HepG2 (cell line): Measurements from ENCODE around the gene RBM23. TPM values are rescaled to one million over a fixed set of nuclear protein-coding genes. Genes with fewer than 3 reads are reported as not detected.

Experiments
- ATAC-seq: fragments of 200-7000 bp; cut with Tn5 transposase; 3 replicates; pipeline ENCODE4 v1.9.1; 2020; ENCODE audit warnings: mild to moderate bottlenecking, moderate library complexity
- BruUV-seq: library from RNA; stranded (reverse); fragments of 400-500 nt; replicated peaks from 2 replicates; lab custom pipeline; 2021; lab: Mats Ljungman, UMichigan
- CTCF ChIA-PET: fragments of 300-600 bp; formaldehyde crosslinking; extraction: SDS; loops from one replicate; lab custom pipeline; 2021; ENCODE audit warnings: low total read pairs, inconsistent platforms, low intra/inter-chr PET ratio; lab: Yijun Ruan, JAX
- POLR2A ChIA-PET: fragments of 350-600 bp; sonication (Branson Sonifier 250); formaldehyde crosslinking; loops from one replicate; lab custom pipeline; 2020; ENCODE audit warnings: antibody characterized with exemption, inconsistent platforms; lab: Yijun Ruan, JAX
- DNase-seq: peaks from one replicate; pipeline ENCODE4 v3.0.0-alpha.2; 2015; ENCODE audit warnings: low spot score
- FAIRE-seq: peaks from 3 replicates; lab custom pipeline; 2011; peaks lifted over from hg19 to GRCh38; lab: Jason Lieb, UNC
- H2AFZ ChIP-seq: one replicate; pipeline ENCODE4 v1.6.1; 2011; ENCODE audit warnings: low read length, inconsistent platforms
- H3K27ac ChIP-seq: fragments of 300-600 bp; 3 replicates; pipeline ENCODE4 v1.8.0; 2011; ENCODE audit warnings: mixed run types, mild to moderate bottlenecking, mixed read lengths, low read length, inconsistent platforms; ENCODE audit not compliant: insufficient read depth; ENCODE audit errors: extremely low read length
- H3K27me3 ChIP-seq, 2 experiments: fragments of 200-600 bp in 1 of 2; 2 replicates in 1 of 2; 3 replicates in 1 of 2; pipeline versions ENCODE4 v1.6.0 to v1.8.0; 2011; ENCODE audit warnings: low read length in 2 of 2, mild to moderate bottlenecking in 2 of 2, moderate library complexity in 2 of 2, inconsistent platforms in 1 of 2; ENCODE audit not compliant: insufficient read depth in 2 of 2, control insufficient read depth in 1 of 2
- H3K36me3 ChIP-seq, 2 experiments: fragments of 200-600 bp in 1 of 2; replicated peaks in 1 of 2; 2 replicates in 1 of 2; 3 replicates in 1 of 2; pipeline versions ENCODE4 v1.5.1 to v1.8.0; 2011; ENCODE audit warnings: low read length in 2 of 2, inconsistent platforms in 1 of 2; ENCODE audit not compliant: insufficient read depth in 2 of 2, control insufficient read depth in 1 of 2
- H3K4me1 ChIP-seq: 2 replicates; pipeline ENCODE4 v1.5.1; 2012; ENCODE audit warnings: low read length, inconsistent platforms; ENCODE audit not compliant: insufficient read depth
- H3K4me2 ChIP-seq: 2 replicates; pipeline ENCODE4 v1.6.0; 2011; ENCODE audit warnings: low read depth, low read length, inconsistent platforms
- H3K4me3 ChIP-seq, 3 experiments: fragments of 200-600 bp in 1 of 3; sonication (generic), shearing (Covaris generic) in 1 of 3; replicated peaks in 1 of 3; 2 replicates each; pipeline ENCODE4 v1.5.1; 2011 to 2016; ENCODE audit warnings: low read length in 3 of 3, inconsistent platforms in 2 of 3, low read depth in 2 of 3, mild to moderate bottlenecking in 2 of 3, control low read depth in 1 of 3, mixed read lengths in 1 of 3; ENCODE audit not compliant: insufficient read depth in 1 of 3
- H3K79me2 ChIP-seq: one replicate; pipeline ENCODE4 v1.6.1; 2011; ENCODE audit warnings: low read length, inconsistent platforms; ENCODE audit not compliant: insufficient read depth
- H3K9ac ChIP-seq: 2 replicates; pipeline ENCODE4 v1.6.0; 2011; ENCODE audit warnings: mild to moderate bottlenecking, low read depth, low read length, inconsistent platforms; ENCODE audit not compliant: insufficient read depth
- H3K9me3 ChIP-seq: 2 replicates; pipeline ENCODE4 v1.5.1; 2012; ENCODE audit warnings: mild to moderate bottlenecking, low read length
- H4K20me1 ChIP-seq: 2 replicates; pipeline ENCODE4 v1.6.0; 2011; ENCODE audit warnings: inconsistent platforms, mild to moderate bottlenecking, low read length, moderate library complexity; ENCODE audit not compliant: insufficient read depth
- MAX ChIP-seq: IDR thresholded peaks from 2 replicates; pipeline ENCODE4 v1.6.1; 2012; ENCODE audit warnings: inconsistent platforms
- PAXIP1 ChIP-seq: sonication (generic); formaldehyde crosslinking; conservative IDR thresholded peaks from 2 replicates; pipeline ENCODE4 v1.4.0; 2020; ENCODE audit warnings: mild to moderate bottlenecking, missing genetic modification reagents, moderate library complexity
- RBFOX2 ChIP-seq: fragments of 200-400 bp; formaldehyde crosslinking; IDR thresholded peaks from 2 replicates; pipeline ENCODE4 v1.6.1; 2017; ENCODE audit warnings: low read depth, mild to moderate bottlenecking, low read length
- SNAPC5 ChIP-seq: sonication (generic); formaldehyde crosslinking; IDR thresholded peaks from 2 replicates; pipeline ENCODE4 v1.8.1; 2023; ENCODE audit warnings: mild to moderate bottlenecking, missing genetic modification reagents, borderline replicate concordance
- ZNF343 ChIP-seq: sonication (generic); formaldehyde crosslinking; IDR thresholded peaks from 2 replicates; pipeline ENCODE4 v1.4.0; 2020; ENCODE audit warnings: mild to moderate bottlenecking, missing genetic modification reagents
- ZNF556 ChIP-seq: sonication (generic); formaldehyde crosslinking; IDR thresholded peaks from 2 replicates; pipeline ENCODE4 v1.4.0; 2020; ENCODE audit warnings: mild to moderate bottlenecking, missing genetic modification reagents, borderline replicate concordance
- ZNF691 ChIP-seq: sonication (generic); formaldehyde crosslinking; IDR thresholded peaks from 2 replicates; pipeline ENCODE4 v1.4.0; 2020; ENCODE audit warnings: missing genetic modification reagents, low read depth, mild to moderate bottlenecking, borderline replicate concordance
- ZNF737 ChIP-seq: sonication (generic); formaldehyde crosslinking; IDR thresholded peaks from 2 replicates; pipeline ENCODE4 v1.5.0; 2020; ENCODE audit warnings: missing genetic modification reagents, mild to moderate bottlenecking, borderline replicate concordance
- ZXDC ChIP-seq: sonication (generic); formaldehyde crosslinking; IDR thresholded peaks from 2 replicates; pipeline ENCODE4 v1.5.0; 2020; ENCODE audit warnings: mild to moderate bottlenecking, missing genetic modification reagents
- WGBS: methylation state at CpG from one replicate; pipeline ENCODE4 v1.1.6; 2017; ENCODE audit warnings: low lambda C conversion rate; 5-methylcytosine and 5-hydroxymethylcytosine counted together
- in situ Hi-C: cut with HindIII; loops from 2 replicates; pipeline ENCODE4 v1.10.0; 2017; ENCODE audit warnings: low pct_unique_long_range_greater_than_20kb; ENCODE audit not compliant: extremely low pct_ligation_motif_present
- intact Hi-C: fragments of 100-400 bp; cut with micrococcal nuclease; formaldehyde crosslinking; loops from one replicate; pipeline ENCODE4 v1.10.0; 2022; ENCODE audit not compliant: unreplicated experiment
- polyA plus RNA-seq, 8 experiments: library from polyadenylated mRNA; depleted of rRNA in 3 of 8; stranded (reverse) in 7 of 8; unstranded in 1 of 8; fragments of >200 nt; fragmentation: Illumina TruSeq in 4 of 8; extraction: Trizol in 4 of 8; gene quantifications; 2 replicates each; pipeline versions ENCODE4 v1.2.1 to v1.2.3, GENCODE V29; 2011 to 2016; ENCODE audit warnings: low read depth in 4 of 8, missing spikeins in 1 of 8, mixed read lengths in 1 of 8; ENCODE audit not compliant: insufficient read depth in 1 of 8
- total RNA-seq, 5 experiments: library from RNA; depleted of rRNA; stranded (reverse); fragments of >200 nt; fragmentation: Illumina TruSeq; extraction: Trizol; gene quantifications; 2 replicates each; pipeline ENCODE4 v1.2.3, GENCODE V29; 2016; ENCODE audit warnings: low read depth in 1 of 5

Gene RBM23
- total and polyA plus RNA-seq, 2 of the 13 experiments (the other 11 are each of a cell fraction or from before 2014, with no cell fraction given), result 1.5 to 2.1 TPM

GRCh38 chr14:22922294-22922693 lies 3.3 kb upstream of the RBM23 start:
- H3K27ac ChIP-seq, result no peak overlapping the region
- DNase-seq, result no peak
- no peak for ATAC-seq
- BruUV-seq, result no TSS peak
- no peak overlapping the region for H3K4me2 ChIP-seq
- H2AFZ ChIP-seq, result no peak overlapping the region
- H3K4me3 ChIP-seq, result no peak overlapping the region
- CTCF ChIA-PET, result no interaction called here
- no peak for FAIRE-seq
- peaks cover 16% of the 10 kb centered on the region for H3K4me1 ChIP-seq
- H4K20me1 ChIP-seq, result no peaks in the 10 kb centered on the region
- H3K9ac ChIP-seq, result no peak overlapping the region
- WGBS, result 98% methylated on average over 2 of the region's 2 CpGs
- no peaks in the 10 kb centered on the region for H3K9me3 ChIP-seq
- TF ChIP-seq ZNF691 (CRISPR knock-in tag), result no peak
- peak; percentile 17; the same call in 1 of the 2 replicates for TF ChIP-seq RBFOX2
- peaks cover 61 to 83% of the 10 kb centered on the region in 2 experiments for H3K36me3 ChIP-seq
- peaks cover 4% of the 10 kb centered on the region for H3K79me2 ChIP-seq
- intact Hi-C loops (no loop called here), in situ Hi-C loops (no loop called here)
- POLR2A ChIA-PET, result no interaction called here
- H3K27me3 ChIP-seq, result no peaks in the 10 kb centered on the region

GRCh38 chr14:22920697-22921096 lies 1.7 kb upstream of the RBM23 start:
- Histone ChIP-seq H3K79me2 (no peaks in the 10 kb centered on the region), H3K9ac (no peak overlapping the region), H3K4me3 (no peak overlapping the region), H3K9me3 (no peaks in the 10 kb centered on the region), H3K27ac (no peak overlapping the region), H3K36me3 (peaks cover 48 to 67% of the 10 kb centered on the region in 2 experiments), H2AFZ (no peak overlapping the region), H3K27me3 (no peaks in the 10 kb centered on the region), H4K20me1 (no peaks in the 10 kb centered on the region), H3K4me2 (no peak overlapping the region), H3K4me1 (peaks cover 21% of the 10 kb centered on the region)
- BruUV-seq, result no TSS peak
- CTCF ChIA-PET, result interaction anchor here (1.2 kb wide), 1 partner anchor 9 kb away, joined by 3 read pairs; no protein-coding TSS in a partner anchor
- DNase-seq, result no peak
- no peak for ATAC-seq
- intact Hi-C loops, result no loop called here
- WGBS, result 94% methylated on average over 6 of the region's 6 CpGs
- in situ Hi-C loops, result no loop called here
- FAIRE-seq, result no peak
- POLR2A ChIA-PET, result interaction anchor here (0.7 to 2.5 kb wide), 4 partner anchors 9 to 56 kb away, joined by 3 to 21 read pairs (median 8); partner anchors contain the start of genes HAUS4, LRP10 and PRMT5
- no peak for TF ChIP-seq MAX
- no peak for TF ChIP-seq ZXDC
- no peak for TF ChIP-seq SNAPC5 (CRISPR knock-in tag)
- TF ChIP-seq ZNF556 (CRISPR knock-in tag), result 0 out of 2 replicates have a peak, but pooled peaks have one; percentile 36
- 0 out of 2 replicates have a peak, but pooled peaks have one; percentile 39 for TF ChIP-seq ZNF343 (CRISPR knock-in tag)
- 0 out of 2 replicates have a peak, but pooled peaks have one; percentile 49 for TF ChIP-seq ZNF737 (CRISPR knock-in tag)
- no peak for TF ChIP-seq PAXIP1
